Panc1 (cell line): ENCODE data around the gene NOC2L. TPM values are rescaled to one million over a fixed set of nuclear protein-coding genes. Genes with fewer than 3 reads are reported as not detected.

Experiments used
- ATAC-seq: fragments of 200-7000 bp; cut with Tn5 transposase; 2 replicates; pipeline ENCODE4 v1.9.1; 2020; ENCODE audit warnings: mild to moderate bottlenecking, moderate library complexity
- BruUV-seq: library from RNA; stranded (reverse); fragments of 400-500 nt; replicated peaks from 2 replicates; lab custom pipeline; 2021; lab: Mats Ljungman, UMichigan
- CTCF ChIA-PET: fragments of 300-600 bp; sonication (Branson Sonifier 250); formaldehyde crosslinking; loops from one replicate; lab custom pipeline; 2022; ENCODE audit warnings: antibody characterized with exemption; lab: Charles Lee
- POLR2A ChIA-PET: fragments of 300-600 bp; sonication (Branson Sonifier 250); formaldehyde crosslinking; loops from one replicate; lab custom pipeline; 2022; ENCODE audit warnings: antibody characterized with exemption; lab: Charles Lee
- DNase-seq: peaks from one replicate; pipeline ENCODE4 v3.0.0-alpha.2; 2010; ENCODE audit warnings: low read depth, low spot score
- H3K27ac ChIP-seq: 2 replicates; pipeline ENCODE4 v1.5.1; 2011; ENCODE audit warnings: mild to moderate bottlenecking, low read length, inconsistent platforms
- H3K27me3 ChIP-seq: fragments of 200-500 bp; sonication (Bioruptor generic); 2 replicates; pipeline ENCODE4 v1.6.0; 2014; ENCODE audit warnings: low read length, inconsistent platforms; ENCODE audit not compliant: control insufficient read depth, insufficient read depth
- H3K36me3 ChIP-seq: fragments of 200-500 bp; sonication (Bioruptor generic); 2 replicates; pipeline ENCODE4 v1.5.1; 2014; ENCODE audit warnings: inconsistent platforms, mild to moderate bottlenecking, low read length, moderate library complexity; ENCODE audit not compliant: control insufficient read depth, insufficient read depth
- H3K4me1 ChIP-seq: 2 replicates; pipeline ENCODE4 v1.5.1; 2011; ENCODE audit warnings: inconsistent platforms, mild to moderate bottlenecking, low read length, moderate library complexity; ENCODE audit not compliant: control insufficient read depth, insufficient read depth
- H3K4me3 ChIP-seq, 2 experiments: 2 replicates each; pipeline ENCODE4 v1.5.1; 2011 to 2012; ENCODE audit warnings: low read depth in 2 of 2, low read length in 2 of 2, mild to moderate bottlenecking in 2 of 2, inconsistent platforms in 1 of 2, moderate library complexity in 1 of 2
- H3K9me3 ChIP-seq: fragments of 200-500 bp; sonication (Bioruptor generic); 2 replicates; pipeline ENCODE4 v1.5.1; 2014; ENCODE audit warnings: low read depth, mild to moderate bottlenecking, inconsistent platforms, low read length, moderate library complexity; ENCODE audit not compliant: control insufficient read depth, insufficient read depth
- POLR2AphosphoS5 ChIP-seq: IDR thresholded peaks from 2 replicates; pipeline ENCODE4 v1.6.1; 2012; ENCODE audit warnings: mild to moderate bottlenecking, low read depth, low read length, moderate library complexity
- REST ChIP-seq, 2 experiments: IDR thresholded peaks; 2 replicates each; pipeline ENCODE4 v1.6.1; 2011 to 2012; ENCODE audit warnings: low read depth in 2 of 2, control low read depth in 1 of 2, low read length in 1 of 2, mild to moderate bottlenecking in 1 of 2, moderate library complexity in 1 of 2; ENCODE audit not compliant: insufficient read depth in 1 of 2
- SIN3A ChIP-seq: IDR thresholded peaks from 2 replicates; pipeline ENCODE4 v1.6.1; 2012; ENCODE audit warnings: low read depth, mild to moderate bottlenecking, low read length, moderate library complexity, borderline replicate concordance; ENCODE audit not compliant: insufficient read depth
- TCF7L2 ChIP-seq: IDR thresholded peaks from 2 replicates; pipeline ENCODE4 v1.6.1; 2011; ENCODE audit warnings: mild to moderate bottlenecking, low read depth, low read length, inconsistent platforms
- in situ Hi-C: cut with HindIII; loops from 2 replicates; pipeline ENCODE4 v1.10.0; 2016; ENCODE audit warnings: low sequenced_read_pairs, low pct_unique_long_range_greater_than_20kb
- intact Hi-C: fragments of 100-400 bp; cut with micrococcal nuclease; formaldehyde crosslinking; loops from one replicate; pipeline ENCODE4 v1.10.0; 2022; ENCODE audit not compliant: unreplicated experiment
- total RNA-seq: library from RNA; stranded (reverse); gene quantifications from one replicate; pipeline ENCODE4 v1.2.1, GENCODE V29; 2021; ENCODE audit not compliant: unreplicated experiment
- TF ChIP-seq, protein P1 (sequence below): fragments of 450-650 bp; IDR thresholded peaks from 2 replicates; pipeline ENCODE4 v1.5.1; 2017; ENCODE audit warnings: mild to moderate bottlenecking

NOC2L gene
- total RNA-seq, 1 experiment from 2014 or later: 193 TPM

GRCh38 chr1:979744-980072 is 20.7 kb upstream of the NOC2L start:
- no peaks in the 10 kb centered on the region for H3K36me3 ChIP-seq
- POLR2A ChIA-PET: no interaction called here
- CTCF ChIA-PET: no interaction called here
- H3K9me3 ChIP-seq: no peaks in the 10 kb centered on the region
- ATAC-seq (no peak), DNase-seq (no peak)
- H3K27me3 ChIP-seq: no peaks in the 10 kb centered on the region
- TF ChIP-seq POLR2AphosphoS5: no peak
- TF ChIP-seq, protein P1, sequence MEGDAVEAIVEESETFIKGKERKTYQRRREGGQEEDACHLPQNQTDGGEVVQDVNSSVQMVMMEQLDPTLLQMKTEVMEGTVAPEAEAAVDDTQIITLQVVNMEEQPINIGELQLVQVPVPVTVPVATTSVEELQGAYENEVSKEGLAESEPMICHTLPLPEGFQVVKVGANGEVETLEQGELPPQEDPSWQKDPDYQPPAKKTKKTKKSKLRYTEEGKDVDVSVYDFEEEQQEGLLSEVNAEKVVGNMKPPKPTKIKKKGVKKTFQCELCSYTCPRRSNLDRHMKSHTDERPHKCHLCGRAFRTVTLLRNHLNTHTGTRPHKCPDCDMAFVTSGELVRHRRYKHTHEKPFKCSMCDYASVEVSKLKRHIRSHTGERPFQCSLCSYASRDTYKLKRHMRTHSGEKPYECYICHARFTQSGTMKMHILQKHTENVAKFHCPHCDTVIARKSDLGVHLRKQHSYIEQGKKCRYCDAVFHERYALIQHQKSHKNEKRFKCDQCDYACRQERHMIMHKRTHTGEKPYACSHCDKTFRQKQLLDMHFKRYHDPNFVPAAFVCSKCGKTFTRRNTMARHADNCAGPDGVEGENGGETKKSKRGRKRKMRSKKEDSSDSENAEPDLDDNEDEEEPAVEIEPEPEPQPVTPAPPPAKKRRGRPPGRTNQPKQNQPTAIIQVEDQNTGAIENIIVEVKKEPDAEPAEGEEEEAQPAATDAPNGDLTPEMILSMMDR: no peak
- TF ChIP-seq TCF7L2: no peak
- TF ChIP-seq SIN3A: no peak
- TF ChIP-seq REST (IDR thresholded peaks at IDR 0.05; ENCODE audit: insufficient read depth in 1 of 2, low read depth in 2 of 2, low read length in 1 of 2): no peak
- in situ Hi-C loops (no loop called here), intact Hi-C loops (no loop called here)
- no peak overlapping the region for H3K27ac ChIP-seq
- no TSS peak for BruUV-seq
- no peak overlapping the region for H3K4me3 ChIP-seq
- H3K4me1 ChIP-seq: peaks cover 4% of the 10 kb centered on the region; the same call in 1 of the 2 replicates

- Histone ChIP-seq H3K9me3 (no peaks in the 10 kb centered on the region), H3K4me3 (no peak overlapping the region), H3K27me3 (no peaks in the 10 kb centered on the region), H3K4me1 (peaks cover 4% of the 10 kb centered on the region; the same call in 1 of the 2 replicates), H3K27ac (no peak overlapping the region), H3K36me3 (no peaks in the 10 kb centered on the region)
- TF ChIP-seq, protein P1: no peak
- TF ChIP-seq SIN3A: no peak
- TF ChIP-seq POLR2AphosphoS5: no peak
- TF ChIP-seq TCF7L2: no peak
- no peak for TF ChIP-seq REST (IDR thresholded peaks at IDR 0.05; ENCODE audit: insufficient read depth in 1 of 2, low read depth in 2 of 2, low read length in 1 of 2)
- intact Hi-C loops (no loop called here), in situ Hi-C loops (no loop called here)
- ATAC-seq (no peak), DNase-seq (no peak)
- ChIA-PET CTCF (no interaction called here), POLR2A (no interaction called here)
- no TSS peak for BruUV-seq
Measured at GRCh38 chr1:978835-979743, 20.0 kb upstream of the NOC2L start.
